HepG2 (cell line): ENCODE data around the gene ELF2. TPM values are rescaled to one million over a fixed set of nuclear protein-coding genes. Genes with fewer than 3 reads are reported as not detected.

Experiments
- ELF3 ChIP-seq: IDR thresholded peaks from 2 replicates; pipeline ENCODE4 v1.6.1; 2016; ENCODE audit warnings: missing genetic modification reagents, missing compliant biosample characterization
- GABPB1 ChIP-seq: IDR thresholded peaks from 2 replicates; pipeline ENCODE4 v1.6.1; 2016; ENCODE audit warnings: mild to moderate bottlenecking, missing genetic modification reagents, moderate library complexity, missing compliant biosample characterization
- KLF9 ChIP-seq: IDR thresholded peaks from 2 replicates; pipeline ENCODE4 v1.6.1; 2016; ENCODE audit warnings: low read depth
- MYPOP ChIP-seq: sonication (generic); formaldehyde crosslinking; IDR thresholded peaks from 2 replicates; pipeline ENCODE4 v1.8.1; 2023; ENCODE audit warnings: mild to moderate bottlenecking, moderate library complexity, missing genetic modification reagents
- RAD51 ChIP-seq: fragments of 450-650 bp; IDR thresholded peaks from 2 replicates; pipeline ENCODE4 v1.6.1; 2016; ENCODE audit warnings: borderline replicate concordance
- RERE ChIP-seq: IDR thresholded peaks from 2 replicates; pipeline ENCODE4 v1.6.1; 2016; ENCODE audit warnings: low read depth, missing genetic modification reagents, missing compliant biosample characterization
- RNF219 ChIP-seq: sonication (generic); formaldehyde crosslinking; IDR thresholded peaks from 2 replicates; pipeline ENCODE4 v1.5.0; 2020; ENCODE audit warnings: mild to moderate bottlenecking, missing genetic modification reagents
- ZBTB46 ChIP-seq: sonication (generic); formaldehyde crosslinking; IDR thresholded peaks from 2 replicates; pipeline ENCODE4 v1.4.0; 2020; ENCODE audit warnings: mild to moderate bottlenecking, missing genetic modification reagents, borderline replicate concordance
- ZNF10 ChIP-seq: sonication (generic); formaldehyde crosslinking; IDR thresholded peaks from 2 replicates; pipeline ENCODE4 v1.4.0; 2020; ENCODE audit warnings: mild to moderate bottlenecking, low read depth, missing genetic modification reagents, borderline replicate concordance
- ZNF121 ChIP-seq: sonication (generic); formaldehyde crosslinking; IDR thresholded peaks from 2 replicates; pipeline ENCODE4 v1.5.0; 2020; ENCODE audit warnings: mild to moderate bottlenecking, missing genetic modification reagents
- ZNF281 ChIP-seq: sonication (generic); formaldehyde crosslinking; IDR thresholded peaks from 2 replicates; pipeline ENCODE4 v1.4.0; 2020; ENCODE audit warnings: missing genetic modification reagents, borderline replicate concordance
- ZNF496 ChIP-seq: sonication (generic); formaldehyde crosslinking; IDR thresholded peaks from 2 replicates; pipeline ENCODE4 v1.8.1; 2023; ENCODE audit warnings: mild to moderate bottlenecking, moderate library complexity, missing genetic modification reagents; ENCODE audit not compliant: insufficient replicate concordance
- ZNF777 ChIP-seq: sonication (generic); formaldehyde crosslinking; IDR thresholded peaks from 2 replicates; pipeline ENCODE4 v1.4.0; 2020; ENCODE audit warnings: missing genetic modification reagents
- ZNF790 ChIP-seq: sonication (generic); formaldehyde crosslinking; IDR thresholded peaks from 2 replicates; pipeline ENCODE4 v1.8.0; 2022; ENCODE audit warnings: missing genetic modification reagents, mild to moderate bottlenecking, borderline replicate concordance
- polyA plus RNA-seq, 8 experiments: library from polyadenylated mRNA; depleted of rRNA in 3 of 8; stranded (reverse) in 7 of 8; unstranded in 1 of 8; fragments of >200 nt; fragmentation: Illumina TruSeq in 4 of 8; extraction: Trizol in 4 of 8; gene quantifications; 2 replicates each; pipeline versions ENCODE4 v1.2.1 to v1.2.3, GENCODE V29; 2011 to 2016; ENCODE audit warnings: low read depth in 4 of 8, missing spikeins in 1 of 8, mixed read lengths in 1 of 8; ENCODE audit not compliant: insufficient read depth in 1 of 8
- total RNA-seq, 5 experiments: library from RNA; depleted of rRNA; stranded (reverse); fragments of >200 nt; fragmentation: Illumina TruSeq; extraction: Trizol; gene quantifications; 2 replicates each; pipeline ENCODE4 v1.2.3, GENCODE V29; 2016; ENCODE audit warnings: low read depth in 1 of 5

The ELF2 gene
- total and polyA plus RNA-seq, 2 of the 13 experiments (the other 11 are each of a cell fraction or from before 2014, with no cell fraction given) = 28.6 to 35.4 TPM

- TF ChIP-seq ZNF777 (CRISPR knock-in tag) = peak; percentile 65; the same call in 1 of the 2 replicates
- TF ChIP-seq ZNF281 (CRISPR knock-in tag) = no peak
- TF ChIP-seq ELF3 (CRISPR knock-in tag) = 0 out of 2 replicates have a peak, but pooled peaks have one; percentile 19
- TF ChIP-seq ZNF790 = peak; percentile 53; the same call in 1 of the 2 replicates
- TF ChIP-seq ZNF10 (CRISPR knock-in tag) = no peak
- TF ChIP-seq GABPB1 (CRISPR knock-in tag) = peak; percentile 74
- peak; percentile 93 for TF ChIP-seq MYPOP (CRISPR knock-in tag)
- TF ChIP-seq ZBTB46 = no peak
- no peak for TF ChIP-seq RERE (CRISPR knock-in tag)
- 0 out of 2 replicates have a peak, but pooled peaks have one; percentile 48 for TF ChIP-seq KLF9
- 0 out of 2 replicates have a peak, but pooled peaks have one; percentile 19 for TF ChIP-seq ZNF121
- no peak for TF ChIP-seq ZNF496
- TF ChIP-seq RAD51 = no peak
- no peak for TF ChIP-seq RNF219 (CRISPR knock-in tag)
Observed at GRCh38 chr4:139015269-139015947, 161.6 kb downstream of the ELF2 start, which contains the start of gene NOCT (continued).
